ENCODE data around the gene LRRK1. TPM values are rescaled to one million over a fixed set of nuclear protein-coding genes. Genes with fewer than 3 reads are reported as not detected.

LRRK1 gene
- total RNA-seq, 4 donors from 2014 or later = 52.7 to 107 (median 82.7) TPM

DNA sequence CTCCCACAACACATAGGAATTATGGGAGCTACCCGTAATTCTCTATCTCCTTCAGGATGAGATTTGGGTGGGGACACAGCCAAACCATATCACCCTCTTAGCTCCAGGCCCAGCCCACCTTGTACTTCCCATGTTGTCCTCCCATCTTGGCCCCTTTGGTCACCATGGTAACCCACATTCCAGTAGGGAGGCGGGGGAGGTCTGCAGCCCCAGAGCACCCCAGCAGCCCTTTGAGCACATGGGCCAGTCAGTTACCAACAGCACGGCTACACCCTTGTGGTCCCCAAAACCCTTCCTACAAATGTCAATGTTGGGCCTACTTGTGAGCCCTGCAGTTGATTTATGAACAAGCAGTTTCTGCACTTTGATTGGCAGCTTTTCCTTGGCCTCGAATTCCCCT, 84.5 kb downstream of the LRRK1 start:
- no peaks in the 10 kb centered on the region for H3K36me3 ChIP-seq
- H3K4me3 ChIP-seq = no peak overlapping the region
- peaks cover 8 to 41% (median 14%) of the 10 kb centered on the region in 4 donors for H3K4me1 ChIP-seq
- TF ChIP-seq, protein P1, sequence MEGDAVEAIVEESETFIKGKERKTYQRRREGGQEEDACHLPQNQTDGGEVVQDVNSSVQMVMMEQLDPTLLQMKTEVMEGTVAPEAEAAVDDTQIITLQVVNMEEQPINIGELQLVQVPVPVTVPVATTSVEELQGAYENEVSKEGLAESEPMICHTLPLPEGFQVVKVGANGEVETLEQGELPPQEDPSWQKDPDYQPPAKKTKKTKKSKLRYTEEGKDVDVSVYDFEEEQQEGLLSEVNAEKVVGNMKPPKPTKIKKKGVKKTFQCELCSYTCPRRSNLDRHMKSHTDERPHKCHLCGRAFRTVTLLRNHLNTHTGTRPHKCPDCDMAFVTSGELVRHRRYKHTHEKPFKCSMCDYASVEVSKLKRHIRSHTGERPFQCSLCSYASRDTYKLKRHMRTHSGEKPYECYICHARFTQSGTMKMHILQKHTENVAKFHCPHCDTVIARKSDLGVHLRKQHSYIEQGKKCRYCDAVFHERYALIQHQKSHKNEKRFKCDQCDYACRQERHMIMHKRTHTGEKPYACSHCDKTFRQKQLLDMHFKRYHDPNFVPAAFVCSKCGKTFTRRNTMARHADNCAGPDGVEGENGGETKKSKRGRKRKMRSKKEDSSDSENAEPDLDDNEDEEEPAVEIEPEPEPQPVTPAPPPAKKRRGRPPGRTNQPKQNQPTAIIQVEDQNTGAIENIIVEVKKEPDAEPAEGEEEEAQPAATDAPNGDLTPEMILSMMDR (IDR thresholded peaks at IDR 0.05) = no peak
- TF ChIP-seq POLR2AphosphoS5 (IDR thresholded peaks at IDR 0.05) (no peak), POLR2A (IDR thresholded peaks at IDR 0.05) (no peak), EP300 (IDR thresholded peaks at IDR 0.05; ENCODE audit: low read depth) (no peak)
- H3K27ac ChIP-seq = no peak overlapping the region
- intact Hi-C loops (cut with DNase I; ENCODE audit: low total_unique reads) (no loop called here), in situ Hi-C loops (cut with MboI; ENCODE audit: low pct_ligation_motif_present in 1 of 4, low pct_unique_long_range_greater_than_20kb in 1 of 4, low sequenced_read_pairs in 3 of 4) (loop anchor here (5.0 to 25.0 kb wide), 5 partner anchors 76 to 379 kb away; partner anchors contain the start of gene LRRK1 (in 2 of the 4))
- DNase-seq = peak; percentile 3
- H3K27me3 ChIP-seq = no peaks in the 10 kb centered on the region
- 82 to 87% methylated on average over 3 to 4 of the region's 4 CpGs for whole genome bisulfite sequencing, 2 donors (ENCODE audit: low coverage in 1 of 2)
- H3K9me3 ChIP-seq = no peaks in the 10 kb centered on the region

DNA sequence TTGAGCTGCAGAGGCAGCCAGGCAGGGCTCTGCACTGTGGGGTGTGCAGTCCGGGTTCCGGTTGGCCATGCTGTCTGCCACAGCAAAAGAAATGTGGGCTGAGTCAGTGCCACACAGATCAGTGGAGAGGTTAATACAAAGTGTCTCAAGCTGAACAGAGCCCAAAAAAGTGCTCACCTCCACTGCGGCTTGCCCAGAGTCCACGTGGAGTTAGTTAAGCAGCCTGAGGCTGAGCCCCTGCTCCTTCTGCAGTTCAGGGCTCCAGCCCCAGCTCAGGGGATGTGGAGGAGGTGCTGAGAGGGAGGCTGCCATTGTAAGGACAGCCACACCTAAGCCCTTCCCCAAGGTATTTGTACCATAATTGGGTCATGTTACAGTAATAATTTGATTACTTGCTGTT, 85.3 kb downstream of the LRRK1 start:
- H3K27me3 ChIP-seq = no peaks in the 10 kb centered on the region
- intact Hi-C loops (cut with DNase I; ENCODE audit: low total_unique reads) = no loop called here
- no peaks in the 10 kb centered on the region for H3K9me3 ChIP-seq
- whole genome bisulfite sequencing, 2 donors (ENCODE audit: low coverage in 1 of 2) = 91% methylated on average over 4 of the region's 4 CpGs; no CpG with 5 or more reads in 1 of the 2 donors
- no peaks in the 10 kb centered on the region for H3K36me3 ChIP-seq
- in situ Hi-C loops (cut with MboI; ENCODE audit: low pct_ligation_motif_present in 1 of 4, low pct_unique_long_range_greater_than_20kb in 1 of 4, low sequenced_read_pairs in 3 of 4) = loop anchor here (5.0 to 25.0 kb wide), 5 partner anchors 77 to 380 kb away; partner anchors contain the start of gene LRRK1 (in 2 of the 4)
- DNase-seq = peak; percentile 5
- no peak overlapping the region for H3K4me3 ChIP-seq
- TF ChIP-seq EP300 (IDR thresholded peaks at IDR 0.05; ENCODE audit: low read depth) (no peak), POLR2A (IDR thresholded peaks at IDR 0.05) (no peak), POLR2AphosphoS5 (IDR thresholded peaks at IDR 0.05) (no peak)
- TF ChIP-seq, protein P1 (IDR thresholded peaks at IDR 0.05) = no peak
- peaks cover 8 to 39% (median 13%) of the 10 kb centered on the region in 4 donors for H3K4me1 ChIP-seq
- H3K27ac ChIP-seq = no peak overlapping the region

DNA sequence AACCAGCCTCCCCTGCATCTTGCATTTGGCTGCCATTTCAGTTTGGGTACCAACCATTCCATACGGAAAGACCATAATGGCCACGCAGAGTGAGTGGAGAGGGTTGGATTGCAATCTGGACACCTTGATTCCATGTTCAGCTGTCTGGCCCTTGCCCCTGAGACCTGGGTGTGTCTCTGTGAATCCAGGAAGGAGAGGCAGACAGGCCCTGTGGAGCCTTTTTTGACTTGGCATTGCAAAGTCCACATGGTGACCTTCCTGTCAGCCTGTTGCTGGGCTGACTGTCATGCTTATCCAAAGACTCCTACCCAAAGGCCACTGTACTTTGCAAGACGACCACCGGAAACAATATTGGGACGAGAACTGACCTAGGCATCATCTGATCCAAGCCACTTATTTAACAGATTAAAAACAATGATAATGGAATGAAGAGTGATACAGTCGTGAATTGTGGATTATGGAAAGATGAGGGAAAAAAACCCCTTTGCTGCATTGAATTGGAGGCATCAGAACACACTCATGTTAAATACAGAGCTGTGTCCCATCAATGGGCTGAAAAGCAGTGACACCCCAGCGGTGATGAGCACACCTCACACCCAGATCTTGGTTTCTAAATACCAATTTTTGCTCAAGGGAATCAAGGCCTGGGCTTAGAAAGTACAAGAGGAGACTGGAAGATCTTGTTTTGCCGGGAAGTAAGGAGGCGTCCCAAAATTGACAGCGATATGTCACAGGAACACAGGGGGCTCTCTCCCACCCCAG, 86.0 kb downstream of the LRRK1 start:
- no peak overlapping the region for H3K4me3 ChIP-seq
- H3K36me3 ChIP-seq = peaks cover 0 to 3% (median 0%) of the 10 kb centered on the region in 4 donors
- H3K4me1 ChIP-seq = peaks cover 8 to 37% (median 13%) of the 10 kb centered on the region in 4 donors
- H3K27ac ChIP-seq = no peak overlapping the region
- in situ Hi-C loops (cut with MboI; ENCODE audit: low pct_ligation_motif_present in 1 of 4, low pct_unique_long_range_greater_than_20kb in 1 of 4, low sequenced_read_pairs in 3 of 4) = loop anchor here (5.0 to 25.0 kb wide), 6 partner anchors 78 to 380 kb away; partner anchors contain the start of gene LRRK1 (in 3 of the 4)
- intact Hi-C loops (cut with DNase I; ENCODE audit: low total_unique reads) = no loop called here
- TF ChIP-seq EP300 (IDR thresholded peaks at IDR 0.05; ENCODE audit: low read depth) (no peak), POLR2AphosphoS5 (IDR thresholded peaks at IDR 0.05) (no peak), POLR2A (IDR thresholded peaks at IDR 0.05) (no peak)
- TF ChIP-seq, protein P1 (IDR thresholded peaks at IDR 0.05) = no peak
- WGBS, 2 donors (ENCODE audit: low coverage in 1 of 2) = 95 to 99% methylated on average over 7 to 10 of the region's 10 CpGs
- H3K9me3 ChIP-seq = no peaks in the 10 kb centered on the region
- peak; percentile 24 for DNase-seq
- no peaks in the 10 kb centered on the region for H3K27me3 ChIP-seq

DNA sequence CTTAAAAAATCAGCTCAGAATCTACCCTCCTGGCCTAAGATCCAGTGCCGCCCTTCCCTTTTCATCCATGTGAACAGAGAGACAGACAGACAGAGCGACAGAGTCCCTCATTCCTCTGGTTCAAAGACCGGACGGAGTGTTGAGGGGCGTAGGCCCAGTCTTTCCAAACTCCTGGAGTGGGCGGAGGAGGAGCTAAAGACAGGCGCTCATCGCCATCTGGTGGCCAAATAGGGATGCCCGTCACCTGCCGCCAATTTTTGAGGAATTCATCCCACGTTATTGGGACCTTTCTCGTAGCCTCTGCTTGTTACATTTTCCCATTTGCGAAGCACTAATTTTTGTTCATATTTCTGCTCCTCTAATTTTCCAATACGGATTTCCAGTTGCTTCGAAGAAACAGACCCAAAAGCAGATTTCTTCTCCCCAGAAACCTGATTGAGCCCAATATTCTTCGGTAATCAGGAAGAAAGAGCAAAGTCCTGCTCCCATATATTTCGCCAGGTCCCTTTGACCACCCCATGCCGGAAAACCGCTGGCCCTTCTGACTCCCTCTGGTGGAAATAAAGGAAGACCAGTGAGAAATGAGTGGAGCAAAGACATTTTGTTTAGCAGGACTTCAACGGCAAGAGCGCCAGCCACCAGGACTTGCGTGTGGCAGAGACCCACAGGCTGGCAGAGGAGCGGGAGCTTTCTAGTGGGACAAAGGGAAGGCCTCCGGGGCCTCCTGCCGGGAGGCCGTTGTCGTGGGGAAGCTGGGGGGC, 88.0 kb downstream of the LRRK1 start:
- H3K4me3 ChIP-seq = no peak overlapping the region
- peak overlapping the region in 1 of 4 donors; percentile 16 for H3K27ac ChIP-seq
- no peaks in the 10 kb centered on the region for H3K27me3 ChIP-seq
- 8 to 21% methylated on average over 12 to 27 of the region's 27 CpGs for WGBS, 2 donors (ENCODE audit: low coverage in 1 of 2)
- H3K36me3 ChIP-seq = peaks cover 0 to 11% (median 0%) of the 10 kb centered on the region in 4 donors
- no peaks in the 10 kb centered on the region for H3K9me3 ChIP-seq
- TF ChIP-seq POLR2AphosphoS5 (IDR thresholded peaks at IDR 0.05) (peak in 1 of 3 donors; percentile 56), POLR2A (IDR thresholded peaks at IDR 0.05) (no peak)
- TF ChIP-seq, protein P1 (IDR thresholded peaks at IDR 0.05) = peak; percentile 91 to 95 (median 94)
- intact Hi-C loops (cut with DNase I; ENCODE audit: low total_unique reads) (loop anchor here (2.0 kb wide), 2 partner anchors 88 to 378 kb away; partner anchors contain the start of gene LRRK1), in situ Hi-C loops (cut with MboI; ENCODE audit: low pct_ligation_motif_present in 1 of 4, low pct_unique_long_range_greater_than_20kb in 1 of 4, low sequenced_read_pairs in 3 of 4) (loop anchor here (5.0 to 25.0 kb wide), 5 partner anchors 90 to 382 kb away; partner anchors contain the start of gene LRRK1 (in 3 of the 4))
- peak; percentile 86 for DNase-seq
- H3K4me1 ChIP-seq = peaks cover 8 to 33% (median 13%) of the 10 kb centered on the region in 4 donors

Measured in transverse colon (tissue), 4 donors.